ENCODE data around the gene IL13.
"Not testable (repeated sequence)": the region's sequence is repeated elsewhere in the genome, so short reads cannot be mapped to it uniquely, and the experiment has no call there.

IL13 gene

DNA sequence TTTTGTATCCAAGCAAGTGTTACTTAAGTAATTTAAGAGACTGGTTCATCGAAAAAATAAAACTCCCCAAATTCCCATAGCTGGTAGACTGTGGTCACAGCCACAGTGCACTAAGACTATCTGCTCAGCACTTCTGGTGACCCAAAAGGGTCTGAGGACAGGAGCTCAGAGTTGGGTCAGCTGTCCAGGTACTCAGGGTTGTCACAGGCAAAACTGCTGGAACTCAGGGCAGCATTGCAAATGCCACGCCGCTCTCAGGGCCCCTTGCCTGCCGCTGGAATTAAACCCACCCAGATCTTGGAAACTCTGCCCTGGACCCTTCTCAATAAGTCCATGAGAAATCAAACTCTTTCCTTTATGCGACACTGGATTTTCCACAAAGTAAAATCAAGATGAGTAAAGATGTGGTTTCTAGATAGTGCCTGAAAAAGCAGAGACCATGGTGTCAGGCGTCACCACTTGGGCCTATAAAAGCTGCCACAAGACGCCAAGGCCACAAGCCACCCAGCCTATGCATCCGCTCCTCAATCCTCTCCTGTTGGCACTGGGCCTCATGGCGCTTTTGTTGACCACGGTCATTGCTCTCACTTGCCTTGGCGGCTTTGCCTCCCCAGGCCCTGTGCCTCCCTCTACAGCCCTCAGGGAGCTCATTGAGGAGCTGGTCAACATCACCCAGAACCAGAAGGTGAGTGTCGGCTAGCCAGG is at the start of gene IL13:
TSS of gene IL13 (plus strand) at position 498 of the 705 bp plus-strand sequence. CDS start at position 512, 14 bp downstream.
- DNase-seq (ENCODE audit: low read depth): no peak

DNA sequence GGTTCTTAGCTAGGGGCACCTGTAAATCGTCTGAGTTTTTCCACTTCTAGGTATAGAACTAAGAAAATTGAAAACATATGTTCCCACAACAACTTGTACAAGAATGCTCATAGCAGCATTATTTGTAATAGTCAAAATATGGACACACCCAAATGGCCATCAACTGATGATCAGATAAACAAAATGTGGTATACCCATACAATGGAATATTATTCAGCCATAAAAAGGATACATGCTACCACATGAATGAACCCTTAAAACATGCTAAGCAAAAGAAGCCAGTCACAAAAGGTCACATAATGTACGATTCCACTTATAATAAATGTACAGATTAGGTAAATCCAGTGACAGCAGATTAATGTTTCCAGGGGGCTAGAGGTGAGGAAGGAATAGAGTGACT is 46.0 kb upstream of the IL13 start:
- DNase-seq (ENCODE audit: low read depth): no peak

DNA sequence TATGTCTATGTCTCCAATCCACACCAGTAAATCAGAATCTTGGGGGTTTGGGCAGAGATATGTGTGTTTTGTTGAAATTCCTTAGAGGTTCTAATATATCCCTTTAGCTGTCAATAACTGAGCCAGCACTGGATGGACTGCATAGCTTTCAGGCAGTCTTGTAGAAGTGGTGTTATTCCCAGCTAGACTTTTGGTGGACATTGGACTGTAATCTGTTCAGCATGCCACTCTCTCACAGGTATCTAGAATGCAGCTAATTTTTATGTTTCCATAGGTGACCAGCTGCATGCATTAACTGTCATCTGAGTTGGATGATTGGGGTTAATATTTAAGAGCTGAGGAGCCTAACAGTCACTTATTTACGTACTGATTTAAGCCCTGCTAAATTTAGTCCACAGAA is 45.1 kb upstream of the IL13 start:
- DNase-seq (ENCODE audit: low read depth): no peak

DNA sequence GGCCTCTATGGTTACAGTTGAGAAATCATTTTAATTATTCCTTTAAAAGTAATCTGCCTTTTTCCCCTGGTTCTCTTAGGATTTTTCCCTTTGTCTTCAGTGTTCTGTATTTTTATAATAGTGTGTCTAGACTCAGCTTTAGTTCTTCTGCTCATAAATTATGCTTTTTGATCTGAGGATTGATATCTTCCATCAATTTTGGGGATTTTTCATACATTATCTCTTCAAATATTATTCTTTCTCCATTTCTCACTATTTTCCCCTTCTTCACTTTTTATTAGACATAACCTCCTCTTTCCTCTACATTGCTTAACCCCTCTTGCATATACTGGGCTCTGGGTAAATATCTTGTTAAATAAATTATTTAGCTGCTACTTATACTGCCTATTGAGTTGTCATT is 36.3 kb upstream of the IL13 start:
- DNase-seq (ENCODE audit: low read depth): no peak

DNA sequence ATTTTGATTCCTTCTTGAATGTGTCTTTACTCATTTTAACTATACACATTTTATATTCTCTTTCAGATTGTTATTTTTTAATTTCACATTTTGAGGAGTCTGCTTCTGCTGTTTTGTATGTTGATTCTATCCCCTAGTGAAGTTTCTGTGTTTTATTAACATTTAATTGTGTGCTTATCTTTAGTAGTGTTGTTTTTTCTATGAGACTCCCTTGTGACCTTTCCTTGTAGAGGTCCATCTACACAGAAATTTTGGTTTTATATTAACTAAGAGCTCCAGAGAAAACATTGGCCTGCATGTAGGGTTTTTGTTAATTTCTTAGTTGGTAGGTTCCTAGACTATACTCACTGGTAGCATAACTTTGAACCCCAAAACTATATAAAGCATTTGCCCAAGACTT is 35.4 kb upstream of the IL13 start:
- no peak for DNase-seq (ENCODE audit: low read depth)

DNA sequence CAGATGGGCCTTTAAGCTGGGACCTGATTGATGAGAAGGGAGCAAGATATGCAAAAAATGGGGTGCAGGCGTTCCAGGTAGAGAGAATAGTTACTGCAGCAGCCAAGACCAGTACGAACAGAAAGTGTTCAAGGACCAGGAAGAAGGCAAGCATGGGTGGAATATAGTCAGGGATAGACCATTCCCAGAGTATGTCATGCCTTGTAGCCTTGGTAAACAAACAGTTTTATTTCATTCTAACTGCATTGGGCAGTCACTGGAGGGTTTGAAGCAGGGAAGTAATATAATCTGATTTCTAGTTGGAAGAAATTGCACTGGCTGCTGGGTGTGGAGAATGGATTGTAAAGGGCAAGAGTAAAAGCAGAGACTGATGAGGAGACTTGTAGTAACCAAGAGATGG is 30.5 kb upstream of the IL13 start:
- no peak for DNase-seq (ENCODE audit: low read depth)

DNA sequence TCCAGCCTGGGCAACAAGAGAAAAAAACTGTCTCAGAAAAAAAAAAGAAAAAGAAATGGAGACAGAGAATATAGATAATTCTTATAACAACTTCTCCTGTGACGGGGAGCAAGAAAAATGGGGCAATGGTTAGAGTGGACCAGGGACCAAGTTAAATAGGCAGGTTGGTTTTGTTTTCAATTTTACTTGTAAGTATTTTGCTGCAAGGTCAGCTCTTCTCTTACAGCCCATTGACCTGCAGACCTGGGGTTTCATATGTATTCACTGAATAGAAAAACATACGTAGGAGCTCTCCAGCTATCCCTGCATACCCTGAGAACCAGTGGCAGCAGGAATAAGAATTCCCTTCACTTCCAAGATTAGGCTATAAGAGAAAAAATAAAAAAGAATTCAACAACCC is 29.2 kb upstream of the IL13 start:
- DNase-seq (ENCODE audit: low read depth): no peak

DNA sequence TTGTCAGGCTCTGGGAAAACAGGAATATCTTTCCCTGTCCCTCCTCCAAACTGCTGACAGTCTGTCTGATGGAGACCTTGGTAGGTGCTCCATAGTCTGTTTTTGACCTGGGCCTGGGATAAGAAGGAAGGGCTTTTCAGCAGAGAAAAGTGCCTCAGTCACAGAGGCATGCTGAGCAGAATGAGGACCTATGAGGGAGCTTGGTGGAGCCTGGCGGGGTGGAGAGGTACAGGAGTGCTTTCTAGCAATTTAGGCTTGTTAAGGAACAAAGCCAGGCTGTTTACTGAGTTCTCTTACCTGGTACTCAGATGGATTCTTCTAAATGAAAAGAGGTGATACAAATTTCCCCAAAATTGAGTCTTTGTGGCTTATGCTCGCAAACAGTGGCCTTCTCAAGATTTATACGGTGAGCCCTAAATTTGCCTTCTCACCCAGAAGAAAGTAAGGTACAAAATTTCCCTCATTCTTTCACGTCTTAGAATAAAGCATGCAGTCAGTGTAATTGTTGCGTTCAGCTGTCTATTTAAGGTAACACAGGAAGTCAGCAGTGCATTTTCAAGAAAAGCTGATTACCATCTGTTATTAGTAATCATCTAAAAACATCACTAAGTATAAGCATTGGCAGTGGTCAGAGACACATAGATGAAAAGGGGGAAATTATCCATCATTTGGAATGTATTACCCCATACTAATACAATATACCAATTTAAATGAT is 28.6 kb upstream of the IL13 start:
- no peak for DNase-seq (ENCODE audit: low read depth)

DNA sequence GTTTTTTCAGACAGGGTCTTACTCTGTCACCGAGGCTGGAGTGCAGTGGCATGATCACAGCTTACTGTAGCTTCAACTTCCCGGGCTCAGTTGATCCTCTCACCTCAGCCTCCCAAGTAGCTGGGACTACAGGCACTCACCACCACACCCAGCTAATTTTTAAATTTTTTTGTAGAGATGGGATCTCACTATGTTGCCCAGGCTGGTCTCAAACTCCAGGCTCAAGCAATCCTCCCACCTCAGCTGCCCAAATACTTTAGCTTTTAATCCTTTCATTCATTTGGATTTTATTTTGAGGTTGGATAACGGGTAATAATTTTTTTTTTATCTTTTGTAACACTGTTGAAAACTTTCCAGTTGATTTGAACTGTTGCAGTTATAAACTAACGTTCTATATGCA is 24.4 kb upstream of the IL13 start:
- not testable (repeated sequence) for DNase-seq (ENCODE audit: low read depth)

DNA sequence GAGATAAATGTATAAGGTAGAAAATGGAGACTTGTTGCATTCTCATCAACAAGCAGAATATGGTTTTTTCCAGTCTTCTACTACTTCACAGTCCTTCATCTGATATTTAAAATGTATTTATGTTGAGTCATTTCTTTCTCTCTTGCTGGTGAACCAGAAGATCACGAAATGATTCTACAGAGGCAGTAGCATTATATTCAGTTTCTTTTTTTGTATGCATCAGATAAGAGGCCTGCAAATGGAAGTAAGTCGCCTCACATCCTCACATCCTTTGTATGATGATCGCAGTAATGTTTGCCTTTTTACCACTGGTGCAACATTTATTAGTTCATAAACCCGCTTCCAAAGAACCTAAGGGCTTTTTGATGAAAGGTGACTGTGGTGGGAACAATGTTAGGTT is 22.1 kb upstream of the IL13 start:
- DNase-seq (ENCODE audit: low read depth): no peak

DNA sequence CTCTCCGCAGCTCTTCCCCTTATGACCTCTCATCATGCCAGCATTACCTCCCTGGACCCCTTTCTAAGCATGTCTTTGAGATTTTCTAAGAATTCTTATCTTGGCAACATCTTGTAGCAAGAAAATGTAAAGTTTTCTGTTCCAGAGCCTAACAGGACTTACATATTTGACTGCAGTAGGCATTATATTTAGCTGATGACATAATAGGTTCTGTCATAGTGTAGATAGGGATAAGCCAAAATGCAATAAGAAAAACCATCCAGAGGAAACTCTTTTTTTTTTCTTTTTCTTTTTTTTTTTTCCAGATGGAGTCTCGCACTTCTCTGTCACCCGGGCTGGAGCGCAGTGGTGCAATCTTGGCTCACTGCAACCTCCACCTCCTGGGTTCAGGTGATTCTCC is 20.7 kb upstream of the IL13 start:
- DNase-seq (ENCODE audit: low read depth): no peak

DNA sequence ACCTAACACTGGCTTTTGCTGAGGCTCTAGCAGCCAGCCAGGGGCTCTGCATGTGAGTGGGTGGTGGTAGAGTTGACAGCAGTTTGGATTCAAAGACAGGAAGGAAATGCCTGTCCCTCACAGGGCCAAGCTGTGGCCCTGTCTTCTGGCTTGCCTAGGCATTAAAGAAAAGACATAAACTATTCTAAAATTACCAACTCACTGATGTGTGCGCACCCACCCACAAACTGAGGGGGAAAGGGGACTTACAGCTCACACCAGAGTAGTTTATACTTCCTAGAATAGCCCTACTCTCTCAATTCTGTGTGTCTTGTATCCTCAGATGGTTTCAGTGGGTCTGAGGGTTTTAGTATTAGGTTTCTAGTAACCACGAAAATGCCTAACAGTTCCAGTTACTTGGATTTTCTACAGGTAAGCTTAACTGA is 18.3 kb upstream of the IL13 start:
- DNase-seq (ENCODE audit: low read depth): no peak

DNA sequence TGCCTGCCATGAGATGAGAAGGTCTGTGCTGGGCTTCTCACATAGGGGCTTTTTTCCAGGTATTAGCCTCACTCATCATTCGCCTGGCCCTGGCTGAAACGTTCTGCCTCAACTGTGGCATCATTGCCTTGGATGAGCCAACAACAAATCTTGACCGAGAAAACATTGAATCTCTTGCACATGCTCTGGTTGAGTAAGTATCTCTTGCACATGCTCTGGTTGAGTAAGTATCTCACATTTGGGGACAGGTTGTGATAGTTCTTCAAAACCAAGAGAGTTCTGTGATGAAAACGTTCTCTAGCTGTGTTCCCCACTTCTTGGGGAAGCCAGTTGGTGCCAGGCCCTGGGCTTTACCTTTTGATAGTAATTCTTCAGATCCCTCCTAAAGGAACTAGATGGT is 17.4 kb upstream of the IL13 start:
- no peak for DNase-seq (ENCODE audit: low read depth)

DNA sequence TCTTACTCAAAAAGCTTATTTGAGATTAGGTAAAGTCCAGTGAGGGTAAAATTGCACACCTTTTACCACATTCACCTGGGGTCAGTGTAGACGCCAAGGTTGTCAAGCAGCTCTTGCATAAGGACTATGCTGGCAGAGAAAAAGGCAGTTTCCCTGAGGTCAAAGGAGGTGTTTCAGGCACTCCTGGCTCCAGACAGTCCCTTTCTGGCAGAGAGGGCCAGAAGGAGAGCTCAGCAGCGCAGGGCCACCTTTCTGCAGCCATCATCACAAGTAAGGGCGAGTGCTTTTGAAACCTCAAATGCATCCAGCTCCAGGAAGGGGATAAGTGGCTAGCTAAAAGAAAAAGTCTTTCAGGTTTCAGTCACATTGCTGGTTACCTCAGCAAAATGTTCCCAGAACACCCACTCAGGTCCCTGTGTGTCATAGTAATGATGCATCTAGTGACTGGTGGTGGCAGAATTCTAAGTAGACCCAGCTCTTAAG is 16.7 kb upstream of the IL13 start:
- DNase-seq (ENCODE audit: low read depth): no peak

DNA sequence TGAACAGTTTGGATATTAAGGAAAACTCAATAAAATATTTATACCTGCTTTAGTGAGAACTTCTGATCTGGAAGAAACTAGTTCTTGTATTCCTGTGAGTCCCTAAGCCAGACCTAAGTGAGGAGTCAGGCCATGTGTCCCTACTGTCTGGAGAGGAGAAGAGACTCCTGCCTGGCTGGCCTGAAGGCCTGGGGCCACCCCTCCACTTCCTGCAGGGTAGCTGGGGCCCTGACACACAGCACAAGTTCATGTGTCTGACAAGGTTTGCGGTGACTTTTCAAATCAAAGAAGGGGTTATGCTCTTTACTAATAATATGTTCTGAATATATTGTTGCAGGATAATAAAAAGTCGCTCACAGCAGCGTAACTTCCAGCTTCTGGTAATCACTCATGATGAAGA is 16.1 kb upstream of the IL13 start:
- DNase-seq (ENCODE audit: low read depth): no peak

DNA sequence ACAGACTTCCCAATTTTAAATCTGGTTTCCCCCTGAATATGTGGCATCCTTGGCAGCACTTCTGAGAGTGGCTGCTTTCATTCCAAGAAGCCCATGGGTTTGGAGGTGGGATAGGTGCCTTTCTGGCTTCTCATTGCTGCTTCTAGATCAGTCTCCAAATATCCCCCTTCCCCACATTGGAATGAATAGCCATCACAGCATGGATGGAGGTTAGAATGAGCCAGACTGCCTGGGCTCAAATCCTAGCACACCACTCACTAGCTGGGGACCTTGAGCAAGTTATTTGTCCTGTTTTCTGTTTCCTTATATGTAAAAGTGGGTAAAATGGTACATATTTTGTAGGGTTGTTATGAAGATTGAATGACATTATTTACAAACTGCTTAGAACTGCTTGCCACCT is 13.8 kb upstream of the IL13 start:
- DNase-seq (ENCODE audit: low read depth): no peak

DNA sequence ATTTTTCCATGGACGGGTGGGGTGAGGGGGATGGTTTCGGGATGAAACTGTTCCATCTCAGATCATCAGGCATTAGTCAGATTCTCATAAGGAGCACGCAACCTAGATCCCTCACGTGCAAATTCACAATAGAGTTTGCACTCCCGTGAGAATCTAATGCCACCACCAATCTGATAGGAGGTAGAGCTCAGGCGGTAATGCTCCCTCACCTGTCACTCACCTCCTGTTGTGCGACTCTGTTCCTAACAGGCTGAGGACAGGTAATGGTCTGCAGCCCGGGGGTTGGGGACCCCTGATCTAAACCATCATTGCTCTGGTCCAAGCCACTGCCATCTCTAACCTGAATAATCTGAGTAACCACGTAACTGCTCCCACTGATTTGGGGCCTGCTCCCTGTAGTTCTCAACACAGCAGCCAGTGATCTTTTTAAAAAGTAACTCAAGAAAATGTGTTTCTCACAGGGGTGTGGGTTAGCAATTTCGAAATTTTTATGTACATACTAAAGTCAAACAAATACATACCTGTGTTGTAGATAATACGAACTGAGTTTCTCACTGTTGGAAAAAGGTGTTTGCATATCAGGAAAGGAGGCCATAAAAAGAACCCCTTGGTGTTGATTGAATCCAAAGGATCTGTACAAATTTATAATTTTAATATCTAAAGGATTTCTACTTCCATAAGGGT is 11.2 kb upstream of the IL13 start:
- no peak for DNase-seq (ENCODE audit: low read depth)

DNA sequence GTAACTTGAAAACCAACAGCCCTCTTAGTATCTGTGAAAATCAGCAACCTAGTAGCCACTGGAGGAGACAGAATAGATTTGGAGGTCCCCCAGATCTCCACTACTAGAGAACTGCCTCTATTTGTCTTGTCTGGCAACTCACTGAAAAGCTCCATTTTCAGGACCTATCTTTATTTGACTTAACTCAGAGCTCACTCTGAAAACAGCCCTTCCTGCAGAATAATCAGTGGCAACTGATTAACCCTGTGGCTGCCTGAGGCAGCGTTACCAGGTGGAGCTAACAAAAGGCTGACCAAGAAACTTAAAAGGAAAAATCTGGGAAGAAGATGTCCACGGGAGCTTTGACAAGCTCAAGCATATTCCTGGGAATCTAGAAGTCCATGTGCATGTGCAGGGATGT is 10.5 kb upstream of the IL13 start:
- DNase-seq (ENCODE audit: low read depth): no peak

DNA sequence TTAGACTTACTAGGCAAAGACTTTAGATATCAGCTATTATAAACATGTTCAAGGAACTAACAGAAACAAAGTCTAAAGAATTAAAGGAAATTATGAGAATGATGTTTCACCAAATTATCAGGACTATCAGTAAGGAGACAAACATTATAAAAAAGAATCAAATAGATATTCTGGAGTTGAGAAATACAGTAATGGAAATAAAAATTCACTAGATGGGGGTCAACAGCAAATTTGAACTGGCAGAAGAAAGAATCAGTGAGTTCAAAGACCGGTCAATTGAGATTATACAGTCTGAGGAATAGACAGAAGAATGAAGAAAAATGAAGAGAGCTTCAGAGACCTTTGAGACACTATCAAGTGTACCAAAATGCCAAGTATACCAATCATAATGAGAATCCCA is 9.6 kb upstream of the IL13 start:
- DNase-seq (ENCODE audit: low read depth): no peak

DNA sequence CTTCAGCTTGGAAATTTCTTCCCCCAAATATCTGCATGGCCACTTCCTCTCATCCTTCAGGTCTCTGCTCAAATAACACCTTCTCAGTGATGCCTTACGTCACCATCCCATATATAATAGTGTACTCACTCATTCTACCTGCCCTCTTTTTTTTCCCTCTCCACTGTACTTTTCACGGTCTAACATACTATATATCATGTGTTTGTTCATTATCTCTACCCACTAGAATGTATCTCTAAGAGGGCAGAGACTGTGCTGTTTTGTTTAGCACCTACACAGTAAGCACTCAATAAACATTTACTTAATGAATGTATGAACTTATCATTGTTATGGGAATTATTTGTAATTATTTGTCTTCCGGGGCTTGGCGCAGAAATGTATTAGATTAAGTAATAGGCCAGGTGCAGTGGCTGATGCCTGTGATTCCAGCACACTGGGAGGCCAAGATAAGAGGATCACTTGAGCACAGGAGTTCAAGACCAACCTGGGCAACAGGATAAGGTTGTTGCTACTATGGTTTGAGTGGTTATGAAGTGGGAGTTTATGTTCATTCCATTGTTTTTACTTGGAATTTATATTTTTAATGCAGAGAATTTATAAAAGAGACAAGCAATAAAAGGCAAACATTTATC is 6.0 kb upstream of the IL13 start:
- no peak for DNase-seq (ENCODE audit: low read depth)

DNA sequence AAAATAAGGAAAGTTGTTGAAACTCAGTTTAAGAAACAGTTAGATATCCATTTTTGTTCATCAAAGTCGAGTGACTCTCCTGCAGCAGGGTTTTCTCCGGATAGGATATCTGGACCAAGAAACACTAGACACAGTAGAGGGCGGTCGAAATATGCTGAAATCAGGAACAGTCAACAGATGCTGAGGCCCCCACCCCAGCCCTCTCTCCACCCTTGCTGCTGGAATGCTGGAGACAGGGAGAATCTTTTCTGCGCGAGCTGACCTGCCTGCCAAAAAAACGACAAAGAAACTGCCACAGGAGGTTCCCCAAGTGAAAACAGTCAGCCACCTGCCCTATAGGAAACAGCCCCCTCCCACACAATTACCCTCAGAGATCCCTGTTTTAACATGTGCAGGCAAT is 4.3 kb upstream of the IL13 start:
- no peak for DNase-seq (ENCODE audit: low read depth)

DNA sequence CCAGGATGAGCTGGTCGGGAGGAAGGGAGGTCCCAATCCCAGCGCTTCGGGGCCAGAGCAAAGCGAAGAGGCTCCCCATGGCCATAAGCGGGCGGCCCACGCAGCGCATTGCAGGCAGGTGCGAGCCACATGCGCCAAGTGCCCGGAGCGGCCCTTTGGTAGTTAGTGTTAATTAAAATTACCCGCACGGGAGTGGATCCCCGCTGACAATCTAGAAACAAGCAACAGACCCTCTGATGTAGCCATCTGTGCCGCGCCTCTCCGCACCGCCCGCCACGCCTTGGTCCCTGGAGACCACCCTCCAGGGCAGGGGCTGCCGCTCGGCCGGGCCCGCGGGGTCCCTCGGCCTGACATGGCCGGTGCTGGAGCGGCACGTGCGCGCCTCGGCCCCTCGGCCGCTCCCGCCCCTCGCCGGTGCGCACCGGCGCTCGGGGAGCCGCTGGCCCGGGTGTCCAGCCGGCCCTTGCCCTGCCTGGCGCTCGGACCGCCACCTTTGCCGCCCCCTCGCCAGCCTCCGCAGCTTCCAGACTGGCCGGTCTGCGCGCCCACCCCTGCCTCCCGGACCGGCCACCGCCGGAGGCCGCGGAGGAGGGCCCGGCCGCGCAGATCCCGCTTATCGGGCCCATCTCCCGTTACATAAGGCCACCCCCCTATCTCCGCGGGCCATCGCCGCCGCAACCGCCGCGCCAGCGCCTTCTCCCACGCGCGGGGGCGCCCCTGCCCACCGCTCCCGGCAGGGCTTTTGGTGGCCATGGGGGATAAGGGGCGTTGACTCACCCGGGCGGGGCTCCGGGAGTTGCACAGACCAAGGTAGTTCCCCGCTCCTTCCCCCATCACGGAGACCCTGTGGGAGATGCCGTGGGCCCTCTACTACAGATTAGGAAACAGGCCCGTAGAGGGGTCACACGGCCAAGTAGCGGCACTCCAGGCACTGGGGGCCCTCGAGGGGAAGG is 1.9 kb upstream of the IL13 start:
- no peak for DNase-seq (ENCODE audit: low read depth)
